Keratinocyte (primary cell): Measurements from ENCODE around the gene SMNDC1.

Experiments used
- EZH2 ChIP-seq: IDR thresholded peaks from one replicate; pipeline ENCODE4 v1.6.1; 2012; ENCODE audit warnings: inconsistent platforms, mild to moderate bottlenecking, low read length, moderate library complexity
- TF ChIP-seq, protein P1 (sequence below), 3 experiments: IDR thresholded peaks in 1 of 3; conservative IDR thresholded peaks in 1 of 3; optimal IDR thresholded peaks in 1 of 3; 2 replicates in 2 of 3; 3 replicates in 1 of 3; pipeline versions ENCODE3 to v1.5.1; 2011; ENCODE audit warnings: low read length in 3 of 3, mild to moderate bottlenecking in 3 of 3, moderate library complexity in 2 of 3, control low read depth in 1 of 3, inconsistent platforms in 1 of 3; ENCODE audit not compliant: insufficient read depth in 2 of 3; ENCODE audit errors: extremely low read depth in 1 of 3

DNA sequence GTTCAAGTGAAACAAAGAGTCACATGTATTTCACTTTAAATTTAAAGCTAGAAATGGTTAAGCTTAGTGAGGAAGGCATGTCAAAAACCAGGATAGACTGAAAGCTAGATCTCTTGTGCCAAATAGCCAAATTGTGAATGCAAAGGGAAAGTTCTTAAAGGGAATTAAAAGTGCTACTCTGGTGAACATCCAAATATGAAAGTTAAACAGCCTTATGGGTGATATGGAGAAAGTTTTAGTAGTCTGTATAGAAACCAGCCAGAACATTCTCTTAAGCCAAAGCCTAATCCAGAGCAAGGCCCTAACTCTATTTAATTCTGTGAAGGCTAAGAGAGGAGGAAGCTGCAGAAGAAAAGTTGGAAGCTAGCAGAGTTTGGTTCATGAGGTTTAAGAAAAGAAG, 50.3 kb downstream of the SMNDC1 start:
- no peak for TF ChIP-seq EZH2
- TF ChIP-seq, protein P1, sequence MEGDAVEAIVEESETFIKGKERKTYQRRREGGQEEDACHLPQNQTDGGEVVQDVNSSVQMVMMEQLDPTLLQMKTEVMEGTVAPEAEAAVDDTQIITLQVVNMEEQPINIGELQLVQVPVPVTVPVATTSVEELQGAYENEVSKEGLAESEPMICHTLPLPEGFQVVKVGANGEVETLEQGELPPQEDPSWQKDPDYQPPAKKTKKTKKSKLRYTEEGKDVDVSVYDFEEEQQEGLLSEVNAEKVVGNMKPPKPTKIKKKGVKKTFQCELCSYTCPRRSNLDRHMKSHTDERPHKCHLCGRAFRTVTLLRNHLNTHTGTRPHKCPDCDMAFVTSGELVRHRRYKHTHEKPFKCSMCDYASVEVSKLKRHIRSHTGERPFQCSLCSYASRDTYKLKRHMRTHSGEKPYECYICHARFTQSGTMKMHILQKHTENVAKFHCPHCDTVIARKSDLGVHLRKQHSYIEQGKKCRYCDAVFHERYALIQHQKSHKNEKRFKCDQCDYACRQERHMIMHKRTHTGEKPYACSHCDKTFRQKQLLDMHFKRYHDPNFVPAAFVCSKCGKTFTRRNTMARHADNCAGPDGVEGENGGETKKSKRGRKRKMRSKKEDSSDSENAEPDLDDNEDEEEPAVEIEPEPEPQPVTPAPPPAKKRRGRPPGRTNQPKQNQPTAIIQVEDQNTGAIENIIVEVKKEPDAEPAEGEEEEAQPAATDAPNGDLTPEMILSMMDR (optimal IDR thresholded peaks at IDR 0.05 in 1 of 3, IDR thresholded peaks at IDR 0.05 in 1 of 3, conservative IDR thresholded peaks at IDR 0.05 in 1 of 3; ENCODE audit: extremely low read depth in 1 of 3, insufficient read depth in 2 of 3, low read length in 3 of 3), result no peak
